ENCODE measurements around the gene ZNF17. TPM values are rescaled to one million over a fixed set of nuclear protein-coding genes. Genes with fewer than 3 reads are reported as not detected.

Gene ZNF17
- total RNA-seq, 2 donors from 2014 or later: 10.8 to 14.5 TPM

DNA sequence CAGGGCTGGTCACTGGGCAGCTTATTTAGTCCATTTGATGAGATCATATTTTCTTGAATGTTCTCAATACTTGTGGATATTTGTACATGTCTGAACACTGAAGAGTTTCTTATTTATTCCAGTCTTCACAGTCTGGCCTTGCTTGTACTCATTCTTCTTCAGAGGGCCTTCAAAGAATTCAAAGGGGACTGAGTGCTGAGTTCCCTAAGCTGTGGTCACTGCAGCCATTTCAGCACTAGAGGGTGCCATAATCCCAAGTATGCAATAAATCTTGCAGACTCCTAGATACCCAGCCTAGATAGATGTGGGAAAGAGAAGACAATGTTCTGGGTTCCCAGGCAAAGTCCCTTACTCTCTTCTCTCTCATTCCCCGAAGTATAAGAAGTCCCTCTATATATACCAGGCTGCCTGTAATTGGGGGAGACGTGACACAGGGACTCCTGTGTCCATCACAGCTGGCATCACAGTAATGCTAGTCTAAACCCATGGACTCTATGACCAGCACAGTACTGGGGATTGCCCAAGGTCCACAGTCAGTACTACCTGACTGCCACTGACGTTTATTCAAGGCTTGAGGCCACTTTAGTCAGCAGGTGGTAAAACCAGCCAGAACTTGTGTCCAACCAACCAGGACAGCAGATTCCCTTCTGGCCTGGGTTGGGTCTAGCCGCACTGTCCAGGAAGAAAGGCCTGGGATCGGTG lies 54.9 kb downstream of the ZNF17 start:
- TF ChIP-seq POLR2AphosphoS5 (IDR thresholded peaks at IDR 0.05): no peak
- no peaks in the 10 kb centered on the region for H3K4me1 ChIP-seq (replicated peaks)
- H3K27me3 ChIP-seq (replicated peaks; ENCODE audit: insufficient read depth): no peaks in the 10 kb centered on the region
- H3K4me3 ChIP-seq: no peak overlapping the region
- H3K36me3 ChIP-seq: peaks cover 0 to 2% of the 10 kb centered on the region in 2 donors
- H3K9me3 ChIP-seq: no peaks in the 10 kb centered on the region
- no peak for DNase-seq (ENCODE audit: low spot score)
- H3K27ac ChIP-seq: no peak overlapping the region
- WGBS: 86% methylated on average over 5 of the region's 5 CpGs
- intact Hi-C loops (cut with DNase I): no loop called here

DNA sequence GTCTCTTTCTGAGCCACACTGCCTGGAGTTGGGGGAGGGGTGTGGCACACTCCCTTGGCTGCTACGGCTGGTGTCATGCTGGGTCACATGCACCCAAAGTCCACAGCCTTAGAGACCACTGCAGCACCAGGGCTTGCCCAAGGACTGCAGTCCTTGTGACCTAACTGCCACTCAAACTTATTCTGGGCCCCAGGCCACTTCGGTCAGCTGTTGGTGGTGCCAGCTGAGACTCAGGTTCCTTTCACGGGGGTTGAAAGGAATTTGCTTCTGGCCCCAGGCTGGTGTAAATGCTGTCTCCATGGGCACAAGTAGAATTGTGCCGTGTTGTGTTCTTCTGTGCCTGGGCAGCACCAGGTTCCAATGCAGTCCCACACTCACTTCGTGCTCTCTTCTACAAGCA lies 55.5 kb downstream of the ZNF17 start:
- Histone ChIP-seq H3K9me3 (no peaks in the 10 kb centered on the region), H3K27me3 (replicated peaks; ENCODE audit: insufficient read depth) (no peaks in the 10 kb centered on the region), H3K36me3 (peaks cover 0 to 2% of the 10 kb centered on the region in 2 donors), H3K27ac (no peak overlapping the region), H3K4me3 (no peak overlapping the region), H3K4me1 (replicated peaks) (no peaks in the 10 kb centered on the region)
- DNase-seq (ENCODE audit: low spot score): no peak
- no peak for TF ChIP-seq POLR2AphosphoS5 (IDR thresholded peaks at IDR 0.05)
- TF ChIP-seq, protein P1, sequence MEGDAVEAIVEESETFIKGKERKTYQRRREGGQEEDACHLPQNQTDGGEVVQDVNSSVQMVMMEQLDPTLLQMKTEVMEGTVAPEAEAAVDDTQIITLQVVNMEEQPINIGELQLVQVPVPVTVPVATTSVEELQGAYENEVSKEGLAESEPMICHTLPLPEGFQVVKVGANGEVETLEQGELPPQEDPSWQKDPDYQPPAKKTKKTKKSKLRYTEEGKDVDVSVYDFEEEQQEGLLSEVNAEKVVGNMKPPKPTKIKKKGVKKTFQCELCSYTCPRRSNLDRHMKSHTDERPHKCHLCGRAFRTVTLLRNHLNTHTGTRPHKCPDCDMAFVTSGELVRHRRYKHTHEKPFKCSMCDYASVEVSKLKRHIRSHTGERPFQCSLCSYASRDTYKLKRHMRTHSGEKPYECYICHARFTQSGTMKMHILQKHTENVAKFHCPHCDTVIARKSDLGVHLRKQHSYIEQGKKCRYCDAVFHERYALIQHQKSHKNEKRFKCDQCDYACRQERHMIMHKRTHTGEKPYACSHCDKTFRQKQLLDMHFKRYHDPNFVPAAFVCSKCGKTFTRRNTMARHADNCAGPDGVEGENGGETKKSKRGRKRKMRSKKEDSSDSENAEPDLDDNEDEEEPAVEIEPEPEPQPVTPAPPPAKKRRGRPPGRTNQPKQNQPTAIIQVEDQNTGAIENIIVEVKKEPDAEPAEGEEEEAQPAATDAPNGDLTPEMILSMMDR (IDR thresholded peaks at IDR 0.05): no peak
- no peak for TF ChIP-seq POLR2A (IDR thresholded peaks at IDR 0.05)
- intact Hi-C loops (cut with DNase I): no loop called here
- WGBS: 95% methylated on average over 5 of the region's 5 CpGs

Small RNAs within 50 kb of the gene (small RNA-seq; reads per million reads assigned to genes)
- gene VN1R107P: 0 reads per million in 2 donors

Other genes with a start within 250 kb of the ZNF17 start
- not detected for gene DUXA, start 243.7 kb upstream of the ZNF17 start, total RNA-seq
- gene ZNF264, start 219.7 kb upstream of the ZNF17 start, total RNA-seq: 10 to 100 TPM; 50.3 to 64.2 TPM
- gene AURKC, start 180.1 kb upstream of the ZNF17 start, total RNA-seq: 10 to 100 TPM in 1 of 2 donors, 1 to 10 TPM in 1; 2.0 to 11.0 TPM
- 10 to 100 TPM; 16.4 to 21.1 TPM for gene ZNF805, start 170.5 kb upstream of the ZNF17 start, total RNA-seq
- gene ZNF460, start 130.7 kb upstream of the ZNF17 start, total RNA-seq: 10 to 100 TPM; 56.3 to 68.4 TPM
- gene ZNF543, start 90.7 kb upstream of the ZNF17 start, total RNA-seq: 10 to 100 TPM; 10.8 to 15.3 TPM
- gene ZNF304, start 59.9 kb upstream of the ZNF17 start, total RNA-seq: 10 to 100 TPM; 11.9 to 13.2 TPM
- 10 to 100 TPM; 14.0 to 24.7 TPM for gene TRAPPC2B, start 47.6 kb upstream of the ZNF17 start, total RNA-seq
- gene ZNF547, start 47.6 kb upstream of the ZNF17 start, total RNA-seq: 1 to 10 TPM; 4.3 to 8.2 TPM
- 10 to 100 TPM; 20.4 to 27.4 TPM for gene ZNF548, start 21.3 kb upstream of the ZNF17 start, total RNA-seq
- 1 to 10 TPM; 5.5 to 8.6 TPM for gene ZNF749, start 24.2 kb downstream of the ZNF17 start, total RNA-seq
- gene VN1R1, start 46.0 kb downstream of the ZNF17 start, total RNA-seq: 1 to 10 TPM in 1 of 2 donors, under 1 TPM in 1; 0.96 to 4.8 TPM
- gene ZNF772, start 66.4 kb downstream of the ZNF17 start, total RNA-seq: 10 to 100 TPM; 15.2 to 37.9 TPM
- gene ZNF419, start 76.6 kb downstream of the ZNF17 start, total RNA-seq: 10 to 100 TPM; 15.4 to 16.0 TPM
- 10 to 100 TPM; 17.9 to 20.3 TPM for gene ZNF773, start 88.8 kb downstream of the ZNF17 start, total RNA-seq
- gene ZNF549, start 116.2 kb downstream of the ZNF17 start, total RNA-seq: 10 to 100 TPM in 1 of 2 donors, 1 to 10 TPM in 1; 7.4 to 11.7 TPM
- gene ZNF550, start 148.7 kb downstream of the ZNF17 start, total RNA-seq: 10 to 100 TPM in 1 of 2 donors, 1 to 10 TPM in 1; 8.5 to 12.8 TPM
- 1 to 10 TPM; 4.8 to 5.6 TPM for gene ZNF416, start 167.8 kb downstream of the ZNF17 start, total RNA-seq
- 1 to 10 TPM; 5.3 to 8.5 TPM for gene ZIK1, start 173.0 kb downstream of the ZNF17 start, total RNA-seq
- 1 to 10 TPM; 1.5 to 7.4 TPM for gene ZNF530, start 188.7 kb downstream of the ZNF17 start, total RNA-seq
- gene ZNF134, start 203.1 kb downstream of the ZNF17 start, total RNA-seq: 10 to 100 TPM; 18.3 to 25.8 TPM
- gene ZNF211, start 222.0 kb downstream of the ZNF17 start, total RNA-seq: 10 to 100 TPM in 1 of 2 donors, 1 to 10 TPM in 1; 8.9 to 23.3 TPM

Measured in prostate gland (tissue), 2 donors.